ENCODE results near the gene STARD4.

DNA sequence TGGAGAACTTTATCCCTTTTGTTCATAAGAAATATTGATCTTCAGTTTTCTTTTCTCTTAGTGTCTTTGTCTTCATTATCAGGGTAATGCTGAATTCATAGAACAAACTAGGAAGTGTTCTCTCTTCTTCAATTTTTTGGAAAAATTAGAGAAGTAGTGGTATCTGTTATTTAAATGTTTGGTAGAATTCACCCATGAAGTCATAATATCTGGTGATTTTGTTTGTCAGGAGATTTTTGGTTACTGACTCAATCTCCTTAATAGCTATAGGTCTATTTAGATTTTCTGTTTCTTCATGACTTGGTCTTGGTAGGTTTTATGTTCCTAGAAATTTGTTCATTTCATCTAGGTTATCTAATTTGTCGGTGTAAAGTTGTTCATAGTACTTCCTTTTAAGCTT lies 45.4 kb upstream of the STARD4 start:
- TF ChIP-seq, protein P1, sequence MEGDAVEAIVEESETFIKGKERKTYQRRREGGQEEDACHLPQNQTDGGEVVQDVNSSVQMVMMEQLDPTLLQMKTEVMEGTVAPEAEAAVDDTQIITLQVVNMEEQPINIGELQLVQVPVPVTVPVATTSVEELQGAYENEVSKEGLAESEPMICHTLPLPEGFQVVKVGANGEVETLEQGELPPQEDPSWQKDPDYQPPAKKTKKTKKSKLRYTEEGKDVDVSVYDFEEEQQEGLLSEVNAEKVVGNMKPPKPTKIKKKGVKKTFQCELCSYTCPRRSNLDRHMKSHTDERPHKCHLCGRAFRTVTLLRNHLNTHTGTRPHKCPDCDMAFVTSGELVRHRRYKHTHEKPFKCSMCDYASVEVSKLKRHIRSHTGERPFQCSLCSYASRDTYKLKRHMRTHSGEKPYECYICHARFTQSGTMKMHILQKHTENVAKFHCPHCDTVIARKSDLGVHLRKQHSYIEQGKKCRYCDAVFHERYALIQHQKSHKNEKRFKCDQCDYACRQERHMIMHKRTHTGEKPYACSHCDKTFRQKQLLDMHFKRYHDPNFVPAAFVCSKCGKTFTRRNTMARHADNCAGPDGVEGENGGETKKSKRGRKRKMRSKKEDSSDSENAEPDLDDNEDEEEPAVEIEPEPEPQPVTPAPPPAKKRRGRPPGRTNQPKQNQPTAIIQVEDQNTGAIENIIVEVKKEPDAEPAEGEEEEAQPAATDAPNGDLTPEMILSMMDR (conservative IDR thresholded peaks at IDR 0.05; ENCODE audit: low read depth, low read length): no peak
- TF ChIP-seq EZH2 (IDR thresholded peaks at IDR 0.05; ENCODE audit: borderline replicate concordance, low read depth, low read length, poor library complexity, severe bottlenecking): no peak

Measured in A673 (cell line).